CD4-positive, alpha-beta T cell treated with Interleukin-4 for 1 hour (primary cell): ENCODE measurements around the gene FBXO31.
"Not testable (repeated sequence)": the region's sequence is repeated elsewhere in the genome, so short reads cannot be mapped to it uniquely, and the experiment has no call there.

Source experiments
- DNase-seq, 2 donors: peaks; one replicate each; pipeline ENCODE4 v3.0.0-alpha.2; 2020 to 2022

FBXO31 gene

DNA sequence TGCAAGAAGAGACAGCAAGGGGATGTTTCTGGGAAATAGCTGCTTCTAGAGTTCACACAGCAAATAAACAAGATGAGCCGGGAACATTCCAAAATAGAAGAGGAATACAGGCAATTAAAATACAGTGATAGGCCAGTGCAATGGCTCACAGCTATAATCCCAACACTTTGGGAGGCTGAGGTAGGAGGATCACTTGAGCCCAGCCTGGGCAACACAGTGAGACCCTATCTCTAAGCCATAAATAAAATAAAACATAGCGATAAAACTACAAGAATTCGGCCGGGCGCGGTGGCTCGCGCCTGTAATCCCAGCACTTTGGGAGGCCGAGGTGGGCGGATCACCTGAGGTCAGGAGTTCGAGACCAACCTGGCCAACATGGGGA, 43.9 kb downstream of the FBXO31 start:
- not testable (repeated sequence) for DNase-seq

DNA sequence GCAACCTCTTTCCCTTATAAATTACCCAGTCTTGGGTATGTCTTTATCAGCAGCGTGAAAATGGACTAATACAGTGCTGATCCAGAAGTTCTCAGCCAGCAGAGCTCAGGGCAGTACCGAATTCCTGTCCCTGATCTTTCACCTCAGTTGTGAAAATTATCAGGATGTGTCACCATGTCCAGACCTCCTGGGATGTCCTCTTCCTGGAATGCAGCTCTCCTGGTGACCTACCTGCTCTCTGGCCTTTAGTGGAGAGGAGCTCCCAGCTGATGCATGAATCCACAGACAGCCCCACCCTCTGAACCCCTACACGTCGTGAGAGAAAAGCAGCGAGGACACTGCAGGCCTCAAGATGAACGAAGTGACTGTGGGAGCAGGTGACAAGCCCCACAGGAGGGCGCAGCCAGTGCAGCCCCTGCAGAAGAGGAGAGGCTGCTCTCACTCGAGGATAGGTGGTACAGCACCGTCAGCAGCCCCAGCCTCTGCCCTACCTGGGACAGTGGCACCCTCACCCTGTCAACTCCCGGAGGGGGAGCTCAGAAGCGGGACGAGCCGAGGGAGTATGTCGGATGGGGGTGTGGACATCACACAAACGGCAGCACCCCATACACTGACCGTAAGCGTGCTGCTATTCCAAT, 44.4 kb downstream of the FBXO31 start:
- DNase-seq: no peak

DNA sequence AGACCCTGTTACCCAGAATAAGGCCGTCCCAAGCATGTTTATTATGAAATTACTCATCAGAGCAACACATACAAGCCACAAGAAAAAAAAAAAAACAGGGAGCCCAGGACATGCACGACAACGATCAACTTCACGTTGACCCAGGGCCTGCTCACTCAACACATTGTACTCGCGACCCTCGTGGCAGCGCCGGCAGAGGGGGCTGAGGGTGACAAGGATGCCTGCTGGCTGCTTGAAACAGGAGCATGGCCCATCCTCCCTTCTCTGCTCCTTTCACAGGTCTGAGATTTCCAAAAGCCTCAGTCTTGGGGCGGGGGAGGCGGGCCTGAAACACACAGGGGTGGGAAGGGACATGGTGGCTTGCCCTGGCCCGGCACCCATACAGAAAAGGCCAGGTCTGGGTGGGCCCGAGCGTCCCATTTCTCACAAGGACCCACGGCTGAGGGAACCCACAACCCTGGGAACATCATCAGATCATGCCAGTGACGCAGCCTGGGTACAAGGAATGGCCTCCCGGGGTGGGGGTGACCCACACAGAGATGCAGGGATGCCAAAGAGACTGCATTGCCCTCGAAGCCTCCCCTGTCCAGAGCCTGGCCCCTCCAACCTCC, 45.3 kb downstream of the FBXO31 start:
- DNase-seq: no peak

DNA sequence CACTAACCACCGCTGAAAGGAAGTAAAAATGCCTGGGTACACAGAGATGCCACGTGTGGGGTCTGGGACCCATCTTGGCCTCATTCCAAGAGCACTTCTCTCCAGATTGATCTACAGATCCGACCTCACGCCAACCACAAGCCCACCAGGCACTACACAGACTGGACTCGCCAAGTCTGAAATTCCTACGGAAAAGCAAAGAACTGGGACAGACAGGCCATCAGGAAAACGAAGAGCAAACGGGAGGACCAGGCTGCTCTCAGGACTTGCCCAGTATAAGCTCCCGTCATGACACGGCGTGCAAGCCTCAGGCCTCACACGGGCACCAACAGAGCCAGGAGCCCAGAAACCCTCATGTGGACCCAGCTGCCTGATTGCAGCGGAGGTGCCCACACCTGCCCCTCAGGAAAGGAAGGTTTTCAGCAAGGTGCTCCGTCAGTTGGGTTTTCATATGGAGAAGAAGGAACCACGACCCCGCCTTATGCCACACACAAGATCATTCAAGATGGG, 46.3 kb downstream of the FBXO31 start:
- no peak for DNase-seq

DNA sequence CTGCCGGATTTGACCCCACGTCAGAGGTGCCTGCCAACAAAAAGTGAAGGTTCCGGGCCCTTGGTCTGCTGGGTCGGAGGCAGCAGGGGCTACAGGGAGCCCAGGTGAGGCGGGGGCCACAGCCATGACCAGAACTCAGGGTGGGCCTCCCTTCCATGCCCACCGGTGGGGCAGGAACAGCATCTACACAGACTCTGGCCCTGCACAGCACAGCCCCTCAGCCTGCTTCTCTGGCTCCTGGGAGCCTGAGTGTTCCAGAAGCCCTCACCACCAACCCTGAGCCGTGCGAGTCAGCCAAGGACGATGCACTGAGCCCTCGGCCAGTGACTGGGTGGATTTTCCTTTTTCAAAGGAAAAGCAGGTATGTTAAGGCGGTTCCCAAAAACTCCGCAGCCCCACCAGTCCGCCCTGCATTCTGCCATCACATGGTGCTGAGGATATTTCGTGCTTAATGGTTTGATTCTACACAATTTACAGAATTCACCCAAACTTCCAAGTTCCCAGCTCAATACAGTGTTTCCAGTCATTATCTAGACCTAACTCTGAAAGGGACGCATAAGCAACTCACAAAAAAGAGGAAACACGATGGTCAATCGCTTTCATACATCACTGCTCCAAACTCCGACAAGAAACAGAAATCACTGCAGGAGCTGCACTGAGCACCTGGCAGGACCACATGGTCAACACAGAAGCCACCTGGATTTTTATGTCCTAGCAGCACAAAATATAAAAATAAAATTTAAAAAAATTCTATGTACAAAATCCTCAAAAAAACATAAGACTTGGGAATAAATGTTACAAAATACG, 46.9 kb downstream of the FBXO31 start:
- no peak for DNase-seq

DNA sequence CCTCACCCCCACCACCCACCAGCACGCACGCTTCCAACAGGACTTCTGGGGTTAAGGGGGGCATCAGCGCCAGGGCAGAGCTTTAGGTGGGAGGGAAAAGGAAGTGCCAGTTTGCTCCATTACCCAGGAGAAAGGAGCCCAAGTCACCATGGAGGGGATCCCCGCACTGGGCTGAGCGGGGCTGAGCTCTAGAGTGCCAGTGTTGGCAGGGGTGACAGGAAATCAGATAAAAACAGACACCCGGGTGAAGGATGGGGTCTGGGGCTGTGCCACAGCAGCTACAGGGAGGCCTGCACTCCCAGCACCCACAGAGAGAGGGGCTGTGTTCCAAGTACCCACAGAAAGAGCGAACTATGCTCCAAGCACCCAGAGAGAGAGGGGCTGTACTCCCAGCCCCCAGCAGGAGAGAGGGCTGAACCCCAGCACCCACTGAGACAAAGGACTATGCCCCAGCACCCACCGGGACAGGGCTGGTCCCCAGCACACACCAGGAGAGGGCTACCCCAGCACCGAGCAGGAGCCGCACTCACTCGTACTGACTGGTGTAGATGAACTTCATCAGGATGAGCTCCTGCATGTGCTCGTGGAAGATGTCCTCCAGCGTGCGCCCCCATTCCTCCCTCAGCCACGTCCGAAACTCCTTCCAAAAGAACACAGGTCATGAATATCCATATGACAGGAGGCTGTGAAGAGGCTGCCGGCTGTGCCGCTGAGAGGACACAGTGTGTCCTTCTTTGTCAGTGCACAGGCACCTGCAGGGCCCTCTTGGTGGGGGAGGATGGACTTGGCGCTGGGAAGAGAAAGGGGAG, 47.7 kb downstream of the FBXO31 start:
- no peak for DNase-seq

DNA sequence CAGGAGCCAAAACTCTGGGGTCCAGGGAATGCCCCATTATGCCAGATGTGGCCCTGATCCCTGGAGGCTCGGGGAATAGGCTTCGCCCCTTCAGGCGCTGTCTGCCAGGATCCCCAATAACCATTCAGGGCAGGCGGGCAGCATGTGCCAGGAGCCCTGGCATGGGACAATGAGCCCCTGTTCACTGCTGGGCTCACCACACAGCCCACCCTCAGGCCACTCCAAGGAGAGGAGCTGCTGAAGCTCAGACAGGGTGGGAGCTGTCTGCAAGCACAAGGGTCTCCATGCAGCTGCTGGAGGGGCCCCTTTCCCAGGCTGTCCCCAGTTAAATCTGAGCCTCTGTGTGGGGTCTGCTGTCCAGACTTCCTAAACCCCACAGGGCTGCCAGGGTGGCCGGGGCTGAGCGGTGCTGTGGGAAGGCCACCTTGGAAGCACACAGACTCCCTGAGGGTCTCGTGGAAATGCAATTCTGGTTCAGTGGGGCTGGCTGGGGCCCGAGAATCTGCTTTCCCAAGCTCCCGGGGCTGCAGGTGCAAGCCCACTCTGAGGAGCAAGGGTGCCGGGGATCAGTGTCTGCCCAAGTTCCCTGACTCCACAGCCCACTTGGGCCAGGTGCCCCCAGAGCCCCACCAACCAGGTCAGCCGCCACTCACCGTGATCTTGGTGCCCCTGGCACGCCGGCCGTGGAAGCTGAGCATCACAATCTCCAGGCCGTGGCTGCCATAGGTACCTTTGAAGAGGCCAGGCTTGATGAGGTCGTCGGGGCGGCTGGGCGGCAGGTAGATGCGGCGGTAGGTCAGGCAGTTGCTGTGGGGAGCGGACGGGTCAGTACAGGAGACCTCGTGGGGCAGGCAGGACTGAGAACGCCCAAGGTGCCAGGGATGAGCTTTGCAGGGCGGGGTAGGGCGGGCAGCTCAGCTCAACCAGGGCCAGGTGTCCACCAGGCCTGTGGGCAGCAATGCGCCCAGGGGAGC, 48.6 kb downstream of the FBXO31 start:
- no peak for DNase-seq

DNA sequence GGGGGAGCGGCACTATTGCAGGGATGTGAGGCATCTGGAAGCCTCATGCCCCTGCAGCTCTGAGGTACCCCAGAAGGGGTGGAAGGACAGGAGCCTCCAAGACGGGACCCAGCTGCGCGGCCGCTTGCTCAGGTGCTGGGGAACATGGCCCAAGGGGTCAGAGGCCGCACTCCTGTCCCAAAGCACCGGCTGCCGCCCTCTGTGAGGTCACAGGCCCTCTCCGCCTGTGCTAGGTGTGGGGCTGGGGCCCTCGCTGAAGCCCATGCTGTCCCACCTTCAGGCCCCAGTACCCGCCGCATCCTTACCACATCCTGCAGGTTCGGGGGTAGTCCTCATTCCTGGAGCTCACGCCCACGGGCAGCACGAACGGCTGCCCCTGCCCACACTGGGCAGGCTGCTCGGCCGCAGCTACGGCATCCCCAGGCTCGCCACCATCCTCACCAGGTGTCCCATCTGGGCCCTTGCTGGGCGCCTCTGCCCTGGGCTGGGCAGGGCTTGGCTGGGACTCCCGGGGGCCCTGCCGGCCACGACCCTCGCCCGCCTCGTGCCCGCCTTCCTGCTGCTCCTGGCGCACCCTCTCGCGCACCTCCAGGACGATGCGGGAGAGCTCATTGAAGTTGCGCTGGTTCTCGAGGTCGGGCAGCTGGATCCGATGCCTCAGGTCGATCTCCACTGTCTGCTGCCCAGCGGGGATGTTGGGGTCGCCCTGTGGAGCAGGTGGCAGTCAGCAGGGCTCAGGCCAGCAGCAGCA, 49.8 kb downstream of the FBXO31 start:
- DNase-seq: no peak

DNA sequence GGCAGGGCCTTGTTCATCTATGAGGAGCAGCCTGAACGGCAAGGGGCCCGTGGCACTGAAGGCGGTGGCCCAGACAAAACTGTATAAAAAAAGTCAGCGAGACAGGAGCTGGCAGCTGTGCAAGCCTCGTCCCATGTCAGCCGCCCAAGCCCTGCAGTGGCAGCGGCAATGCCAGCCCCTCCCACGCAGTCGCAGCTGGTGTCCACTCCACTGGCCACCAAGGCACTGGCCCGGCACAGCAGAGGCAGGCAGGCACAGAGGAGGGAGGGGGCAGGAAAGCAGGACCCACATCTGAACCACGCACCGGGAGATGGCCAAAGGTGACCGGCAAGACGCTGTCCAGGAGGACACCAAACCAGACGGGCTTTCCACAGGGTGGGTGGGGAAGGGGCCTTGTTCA, 50.5 kb downstream of the FBXO31 start:
- no peak for DNase-seq

DNA sequence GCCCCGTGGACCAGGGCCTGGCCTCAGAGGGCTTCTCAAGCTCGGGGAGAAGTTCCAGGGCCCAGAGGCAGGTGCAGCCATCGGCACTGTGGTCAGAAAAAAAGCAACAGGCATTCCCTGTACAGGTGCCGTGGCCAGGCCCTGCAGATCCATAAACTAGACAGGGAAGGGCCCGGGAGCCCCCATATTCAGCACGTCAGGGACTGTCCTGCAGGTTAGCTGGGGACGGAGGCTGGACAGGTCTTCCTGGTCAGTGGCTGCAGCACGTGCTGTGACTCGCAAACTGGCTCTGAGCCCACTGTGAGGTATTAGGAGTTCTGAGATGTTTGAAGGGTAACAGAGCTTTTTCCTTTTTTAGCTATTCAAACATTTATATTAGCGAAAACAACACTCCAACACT, 51.4 kb downstream of the FBXO31 start:
- no peak for DNase-seq

DNA sequence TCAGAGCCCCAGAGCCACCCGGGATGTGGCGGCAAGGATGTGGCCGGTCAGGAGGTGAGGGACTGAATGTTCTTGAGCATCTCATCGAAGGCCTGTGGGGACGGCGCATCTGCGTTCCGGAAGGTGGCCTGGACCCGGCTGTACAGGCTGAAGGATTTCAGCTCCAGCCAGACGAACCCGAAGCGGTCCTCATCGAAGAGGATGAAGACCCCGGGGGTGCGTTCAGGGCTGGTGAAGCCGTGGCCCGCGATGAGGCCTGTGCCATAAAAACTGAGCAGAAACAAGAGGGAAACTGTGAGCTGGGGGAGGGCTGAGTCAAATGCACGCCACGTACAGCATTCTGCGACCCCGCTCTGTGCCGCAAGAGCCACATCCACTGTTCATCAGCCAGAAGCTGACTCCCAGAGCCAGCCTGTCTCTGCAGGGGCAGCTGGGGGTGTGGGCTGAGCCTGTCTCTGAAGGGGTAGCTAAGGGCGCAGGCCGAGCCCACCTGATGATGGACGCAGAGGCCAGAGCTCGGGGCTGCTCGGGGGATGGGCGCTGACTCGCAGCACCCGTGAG, 52.3 kb downstream of the FBXO31 start:
- no peak for DNase-seq

DNA sequence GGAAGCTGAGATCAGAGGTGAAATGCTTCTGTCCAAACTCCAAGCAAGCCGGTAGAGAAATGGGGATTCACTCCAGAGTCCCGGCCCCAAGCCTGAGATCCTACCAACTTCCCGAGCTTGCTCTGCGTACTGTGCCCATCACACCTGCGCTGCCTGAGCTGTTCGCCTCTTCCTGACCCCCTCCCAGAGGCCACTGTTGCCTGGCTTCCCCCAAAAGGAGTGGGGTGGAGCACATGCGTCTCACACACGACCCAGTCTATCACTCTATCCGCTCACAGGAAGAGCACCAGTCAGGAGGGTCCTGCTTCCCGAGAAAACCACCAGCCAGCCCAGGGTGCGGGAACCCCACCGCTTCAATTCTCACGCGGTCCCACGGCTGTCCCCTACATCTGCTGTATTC, 52.9 kb downstream of the FBXO31 start:
- DNase-seq: no peak

DNA sequence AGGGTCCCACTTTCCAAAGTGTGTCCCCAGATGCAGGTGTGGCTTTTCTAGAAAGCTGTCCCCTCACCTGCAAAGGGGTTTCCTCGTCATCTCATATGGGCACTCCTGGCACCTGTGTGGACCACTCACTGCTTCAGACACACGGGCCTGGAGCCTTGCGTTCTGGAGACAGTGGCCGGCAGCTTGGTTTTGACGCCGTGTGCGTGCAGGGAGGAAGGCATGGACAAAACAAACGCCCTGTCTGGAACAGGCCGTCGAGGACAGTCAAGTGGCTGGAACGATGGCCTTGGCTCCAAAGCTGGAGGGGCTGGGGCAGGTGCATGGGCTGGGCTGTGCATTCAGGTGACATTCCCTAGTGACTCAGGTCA, 53.3 kb downstream of the FBXO31 start:
- no peak for DNase-seq

DNA sequence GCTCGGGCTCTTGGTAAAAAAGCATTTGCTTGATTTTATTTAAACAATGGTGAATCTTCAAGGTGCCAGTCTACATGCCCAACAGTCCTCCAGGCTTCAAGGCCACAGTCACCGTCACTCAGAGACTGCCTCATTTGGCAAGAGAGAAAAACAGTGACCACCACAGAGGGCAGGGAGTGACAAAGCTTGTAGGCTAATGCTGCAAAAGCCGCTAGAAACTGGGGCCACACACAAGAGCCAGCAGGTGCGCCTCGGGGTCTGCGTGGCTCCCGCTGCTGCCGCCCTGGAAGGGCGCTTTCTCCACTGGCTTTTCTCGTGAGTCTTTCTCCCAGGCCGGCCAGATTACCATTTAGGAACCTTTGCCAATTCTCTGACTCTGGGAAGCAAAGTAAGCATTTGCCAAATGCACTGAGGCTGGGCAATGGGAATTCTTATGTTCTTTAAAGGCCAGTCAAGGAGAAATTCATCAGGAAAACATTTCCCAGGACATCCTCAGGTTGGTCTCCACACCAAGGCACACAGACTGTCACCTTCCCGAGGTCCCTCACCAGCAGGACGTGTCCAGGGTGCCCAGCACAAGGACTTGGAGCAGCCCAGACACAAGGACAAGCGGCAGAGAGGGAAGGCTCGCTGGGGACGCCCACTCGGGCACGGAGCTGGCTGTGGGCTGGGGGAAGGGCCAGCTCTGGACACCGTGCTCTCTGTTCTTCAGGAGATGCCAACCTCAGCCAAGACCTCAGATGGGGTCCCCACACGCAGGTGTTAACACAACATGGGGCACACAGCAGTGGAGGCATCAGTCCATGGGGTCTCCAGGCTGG, 53.9 kb downstream of the FBXO31 start:
- DNase-seq: no peak

DNA sequence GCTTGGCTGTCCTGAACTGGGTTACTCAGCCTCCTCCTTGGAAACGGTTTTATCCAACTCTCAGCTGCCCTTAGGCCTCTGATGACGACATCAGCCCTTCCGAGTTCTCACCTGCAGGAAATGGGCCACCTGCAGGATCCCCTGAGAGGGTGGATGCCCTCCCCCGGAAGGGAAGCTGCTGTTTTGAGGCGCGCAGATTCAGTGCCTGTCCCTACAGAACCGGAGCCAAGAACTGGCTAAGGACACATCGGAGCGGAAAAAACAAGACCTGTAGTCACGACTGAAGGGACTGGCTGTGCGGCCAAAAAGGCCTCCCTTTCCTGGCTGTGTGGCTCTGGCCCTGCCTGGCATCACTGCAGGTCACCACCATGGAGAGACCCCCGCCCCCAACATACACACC, 54.7 kb downstream of the FBXO31 start:
- DNase-seq: no peak

DNA sequence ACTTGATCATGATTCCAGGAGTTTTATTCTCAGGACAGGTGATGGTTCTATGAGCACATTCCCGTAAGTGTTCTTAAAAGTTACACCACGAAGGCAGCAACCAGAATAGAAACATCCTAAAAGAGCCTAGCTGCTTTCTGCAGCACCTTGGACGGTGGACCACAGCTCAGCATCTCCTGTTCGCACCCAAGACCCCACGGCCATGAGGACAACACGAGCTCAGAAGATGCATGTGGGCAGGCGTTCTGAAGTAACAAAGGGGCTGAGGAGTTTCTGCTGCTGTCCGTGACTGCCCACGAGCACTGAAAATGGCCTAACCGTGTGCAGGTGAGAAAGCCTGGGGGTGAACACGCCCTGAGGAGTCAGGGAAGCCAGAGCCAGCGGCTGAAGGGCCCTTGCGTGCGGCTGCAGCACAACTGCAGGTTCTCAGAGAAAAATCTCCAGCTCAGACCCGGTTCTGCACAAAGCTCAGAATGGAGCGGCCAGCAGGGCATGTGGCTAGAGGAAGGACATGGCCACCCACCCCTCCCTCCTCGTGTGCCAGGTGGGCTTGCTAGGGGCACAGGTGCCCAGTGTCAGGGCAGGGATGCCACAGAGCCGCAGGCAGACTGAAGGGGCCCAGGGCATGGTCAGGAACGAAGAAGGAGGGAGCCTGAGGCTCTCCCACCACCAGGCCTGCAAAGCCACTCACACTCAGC, 55.6 kb downstream of the FBXO31 start:
- DNase-seq: no peak

DNA sequence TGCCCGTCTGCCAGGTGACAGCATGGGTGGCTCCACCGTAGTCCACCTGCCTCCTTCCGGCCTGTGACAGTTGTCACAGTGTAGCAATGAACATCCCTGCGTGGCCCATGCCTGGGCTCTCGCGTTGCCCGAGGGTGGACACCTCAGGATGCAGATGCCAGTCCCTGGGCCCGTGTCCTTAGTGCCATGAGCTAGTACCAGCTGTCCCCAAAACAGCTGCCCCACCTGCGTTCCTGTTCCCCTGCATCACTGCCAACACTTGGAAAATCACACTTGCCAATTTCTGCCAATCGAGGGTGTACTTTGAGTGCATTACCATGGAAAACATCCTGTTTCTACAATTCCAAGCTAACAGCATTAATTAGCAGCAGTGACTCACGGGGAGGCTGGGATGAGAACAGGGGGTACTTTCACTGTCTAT, 57.4 kb downstream of the FBXO31 start:
- DNase-seq: no peak

DNA sequence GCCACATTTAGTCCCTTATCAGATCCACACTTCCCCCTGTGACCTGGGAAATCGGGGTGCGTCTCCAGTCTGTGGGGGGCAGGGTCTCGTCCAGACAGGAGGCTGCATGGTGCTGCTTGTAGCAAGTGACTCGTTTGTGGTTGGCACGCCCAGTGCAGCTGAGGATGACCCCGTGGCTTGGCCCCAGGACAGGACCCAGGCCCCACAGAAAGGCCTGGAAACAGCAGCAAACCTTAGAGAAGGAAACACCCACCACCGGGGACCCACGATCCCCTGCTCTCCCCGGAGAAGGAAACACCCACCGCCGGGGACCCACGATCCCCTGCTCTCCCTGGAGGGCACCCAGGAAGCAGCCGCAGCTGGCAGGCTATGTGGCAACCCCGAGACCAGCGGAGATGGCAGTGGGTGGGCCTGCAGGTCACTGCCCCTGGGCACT, 58.1 kb downstream of the FBXO31 start:
- DNase-seq: no peak
